Hepatocyte (in vitro differentiated cells): ENCODE data around the gene ZNF232.
"Not testable (repeated sequence)": the region's sequence is repeated elsewhere in the genome, so short reads cannot be mapped to it uniquely, and the experiment has no call there.

Experiments
- EZH2 ChIP-seq: fragments of 200-600 bp; sonication (generic); IDR thresholded peaks from 2 replicates; pipeline ENCODE4 v1.6.1; 2016; ENCODE audit warnings: antibody characterized with exemption, mild to moderate bottlenecking, borderline replicate concordance
- TF ChIP-seq, protein P1 (sequence below): fragments of 200-600 bp; sonication (generic); IDR thresholded peaks from 2 replicates; pipeline ENCODE4 v1.5.1; 2016; ENCODE audit warnings: antibody characterized with exemption, mild to moderate bottlenecking; ENCODE audit not compliant: poor library complexity

DNA sequence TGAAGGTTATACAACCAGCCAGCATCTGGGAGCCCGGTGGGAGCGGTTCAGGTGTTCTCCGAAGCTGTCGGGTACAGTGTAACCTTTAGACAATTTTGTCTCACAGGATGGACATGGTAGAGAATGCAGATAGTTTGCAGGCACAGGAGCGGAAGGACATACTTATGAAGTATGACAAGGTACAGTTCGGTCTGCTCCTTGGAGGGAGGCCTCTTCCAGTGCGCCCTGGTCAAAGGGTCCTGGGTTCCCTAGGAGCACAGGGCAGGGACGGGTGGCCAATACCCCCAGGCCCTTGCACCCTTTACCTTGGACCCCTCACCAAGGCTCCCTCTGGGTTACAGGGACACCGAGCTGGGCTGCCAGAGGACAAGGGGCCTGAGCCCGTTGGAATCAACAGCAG, 18.6 kb upstream of the ZNF232 start:
- TF ChIP-seq, protein P1, sequence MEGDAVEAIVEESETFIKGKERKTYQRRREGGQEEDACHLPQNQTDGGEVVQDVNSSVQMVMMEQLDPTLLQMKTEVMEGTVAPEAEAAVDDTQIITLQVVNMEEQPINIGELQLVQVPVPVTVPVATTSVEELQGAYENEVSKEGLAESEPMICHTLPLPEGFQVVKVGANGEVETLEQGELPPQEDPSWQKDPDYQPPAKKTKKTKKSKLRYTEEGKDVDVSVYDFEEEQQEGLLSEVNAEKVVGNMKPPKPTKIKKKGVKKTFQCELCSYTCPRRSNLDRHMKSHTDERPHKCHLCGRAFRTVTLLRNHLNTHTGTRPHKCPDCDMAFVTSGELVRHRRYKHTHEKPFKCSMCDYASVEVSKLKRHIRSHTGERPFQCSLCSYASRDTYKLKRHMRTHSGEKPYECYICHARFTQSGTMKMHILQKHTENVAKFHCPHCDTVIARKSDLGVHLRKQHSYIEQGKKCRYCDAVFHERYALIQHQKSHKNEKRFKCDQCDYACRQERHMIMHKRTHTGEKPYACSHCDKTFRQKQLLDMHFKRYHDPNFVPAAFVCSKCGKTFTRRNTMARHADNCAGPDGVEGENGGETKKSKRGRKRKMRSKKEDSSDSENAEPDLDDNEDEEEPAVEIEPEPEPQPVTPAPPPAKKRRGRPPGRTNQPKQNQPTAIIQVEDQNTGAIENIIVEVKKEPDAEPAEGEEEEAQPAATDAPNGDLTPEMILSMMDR = not testable (repeated sequence)
- TF ChIP-seq EZH2 = not testable (repeated sequence)
